ENCODE results near the gene NGB.

DNA sequence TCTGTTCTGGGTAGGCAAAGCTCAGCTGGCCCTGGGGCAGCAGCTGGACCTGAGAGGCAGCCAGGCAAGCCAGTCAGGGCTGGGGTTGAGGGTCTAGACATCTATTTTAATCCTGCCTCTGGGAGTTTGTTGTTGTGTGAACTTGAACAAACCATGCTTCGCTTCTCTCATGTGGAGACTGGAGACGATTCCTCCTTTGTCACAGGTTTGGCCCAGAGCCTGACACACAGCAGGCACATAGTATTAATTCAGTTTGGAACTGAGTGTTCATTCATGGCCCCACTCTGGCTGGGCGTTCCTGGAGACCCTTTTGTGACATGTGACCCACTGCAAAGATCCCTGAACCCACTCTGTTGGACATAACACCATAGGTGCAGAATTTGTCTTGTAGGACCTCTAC is 39.3 kb downstream of the NGB start:
- TF ChIP-seq RFX5 (IDR thresholded peaks at IDR 0.05; ENCODE audit: borderline replicate concordance, low read depth, low read length): no peak
- TF ChIP-seq POLR2AphosphoS5 (IDR thresholded peaks at IDR 0.05; ENCODE audit: low read depth, low read length): no peak
- no peak for TF ChIP-seq POLR2A (IDR thresholded peaks at IDR 0.05; ENCODE audit: control extremely low read depth in 1 of 2, low read depth in 2 of 2, low read length in 2 of 2)
- TF ChIP-seq EP300 (IDR thresholded peaks at IDR 0.05; ENCODE audit: borderline replicate concordance in 1 of 2, low read depth in 2 of 2, low read length in 2 of 2): no peak
- TF ChIP-seq BCL11A (IDR thresholded peaks at IDR 0.05; ENCODE audit: low read depth in 2 of 2, low read length in 2 of 2): no peak
- TF ChIP-seq, protein P1, sequence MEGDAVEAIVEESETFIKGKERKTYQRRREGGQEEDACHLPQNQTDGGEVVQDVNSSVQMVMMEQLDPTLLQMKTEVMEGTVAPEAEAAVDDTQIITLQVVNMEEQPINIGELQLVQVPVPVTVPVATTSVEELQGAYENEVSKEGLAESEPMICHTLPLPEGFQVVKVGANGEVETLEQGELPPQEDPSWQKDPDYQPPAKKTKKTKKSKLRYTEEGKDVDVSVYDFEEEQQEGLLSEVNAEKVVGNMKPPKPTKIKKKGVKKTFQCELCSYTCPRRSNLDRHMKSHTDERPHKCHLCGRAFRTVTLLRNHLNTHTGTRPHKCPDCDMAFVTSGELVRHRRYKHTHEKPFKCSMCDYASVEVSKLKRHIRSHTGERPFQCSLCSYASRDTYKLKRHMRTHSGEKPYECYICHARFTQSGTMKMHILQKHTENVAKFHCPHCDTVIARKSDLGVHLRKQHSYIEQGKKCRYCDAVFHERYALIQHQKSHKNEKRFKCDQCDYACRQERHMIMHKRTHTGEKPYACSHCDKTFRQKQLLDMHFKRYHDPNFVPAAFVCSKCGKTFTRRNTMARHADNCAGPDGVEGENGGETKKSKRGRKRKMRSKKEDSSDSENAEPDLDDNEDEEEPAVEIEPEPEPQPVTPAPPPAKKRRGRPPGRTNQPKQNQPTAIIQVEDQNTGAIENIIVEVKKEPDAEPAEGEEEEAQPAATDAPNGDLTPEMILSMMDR (IDR thresholded peaks at IDR 0.05; ENCODE audit: control extremely low read depth in 1 of 3, insufficient read depth in 1 of 3, low read depth in 1 of 3, low read length in 3 of 3): no peak
- no peak for TF ChIP-seq EZH2 (IDR thresholded peaks at IDR 0.05; ENCODE audit: low read depth, low read length, severe bottlenecking)
- TF ChIP-seq TCF12 (IDR thresholded peaks at IDR 0.05; ENCODE audit: low read depth, low read length): no peak
- no peak for TF ChIP-seq ZNF274 (IDR thresholded peaks at IDR 0.05; ENCODE audit: borderline replicate concordance, extremely low read depth, low read length)
- TF ChIP-seq, protein P2, sequence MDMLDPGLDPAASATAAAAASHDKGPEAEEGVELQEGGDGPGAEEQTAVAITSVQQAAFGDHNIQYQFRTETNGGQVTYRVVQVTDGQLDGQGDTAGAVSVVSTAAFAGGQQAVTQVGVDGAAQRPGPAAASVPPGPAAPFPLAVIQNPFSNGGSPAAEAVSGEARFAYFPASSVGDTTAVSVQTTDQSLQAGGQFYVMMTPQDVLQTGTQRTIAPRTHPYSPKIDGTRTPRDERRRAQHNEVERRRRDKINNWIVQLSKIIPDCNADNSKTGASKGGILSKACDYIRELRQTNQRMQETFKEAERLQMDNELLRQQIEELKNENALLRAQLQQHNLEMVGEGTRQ (IDR thresholded peaks at IDR 0.05; ENCODE audit: low read length): no peak
- TF ChIP-seq, protein P3, sequence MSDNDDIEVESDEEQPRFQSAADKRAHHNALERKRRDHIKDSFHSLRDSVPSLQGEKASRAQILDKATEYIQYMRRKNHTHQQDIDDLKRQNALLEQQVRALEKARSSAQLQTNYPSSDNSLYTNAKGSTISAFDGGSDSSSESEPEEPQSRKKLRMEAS (IDR thresholded peaks at IDR 0.05): no peak

Data from H1 (cell line).